HEK293T (cell line): Measurements from ENCODE around the gene MAP9.

Experiments
- CTCF ChIA-PET: fragments of 350-600 bp; formaldehyde crosslinking; extraction: SDS; loops from one replicate; lab custom pipeline; 2021; ENCODE audit warnings: antibody characterized with exemption, inconsistent platforms; lab: Yijun Ruan, JAX
- POLR2A ChIA-PET: fragments of 350-600 bp; formaldehyde crosslinking; extraction: SDS; loops from one replicate; lab custom pipeline; 2020; ENCODE audit warnings: antibody characterized with exemption, inconsistent platforms; lab: Yijun Ruan, JAX
- DNase-seq: peaks from one replicate; pipeline ENCODE4 v3.0.0; 2012; ENCODE audit warnings: mixed read lengths; ENCODE audit errors: extremely low spot score
- ARNT ChIP-seq: fragments of 450-650 bp; IDR thresholded peaks from 2 replicates; pipeline ENCODE4 v1.6.1; 2017; ENCODE audit warnings: mild to moderate bottlenecking
- BHLHE40 ChIP-seq: fragments of 450-650 bp; IDR thresholded peaks from 2 replicates; pipeline ENCODE4 v1.6.1; 2016; ENCODE audit warnings: mild to moderate bottlenecking, moderate library complexity, borderline replicate concordance
- CTBP1 ChIP-seq: fragments of 450-650 bp; IDR thresholded peaks from 2 replicates; pipeline ENCODE4 v1.6.1; 2016; ENCODE audit warnings: borderline replicate concordance
- ELF4 ChIP-seq: fragments of 450-650 bp; IDR thresholded peaks from 2 replicates; pipeline ENCODE4 v1.6.1; 2017; ENCODE audit warnings: antibody characterized with exemption
- FOXA1 ChIP-seq: fragments of 450-650 bp; IDR thresholded peaks from 2 replicates; pipeline ENCODE4 v1.6.1; 2016; ENCODE audit warnings: mild to moderate bottlenecking
- FOXK2 ChIP-seq: fragments of 450-650 bp; IDR thresholded peaks from 2 replicates; pipeline ENCODE4 v1.6.1; 2016; ENCODE audit warnings: mild to moderate bottlenecking
- FOXM1 ChIP-seq: fragments of 450-650 bp; IDR thresholded peaks from 2 replicates; pipeline ENCODE4 v1.6.1; 2017; ENCODE audit warnings: mild to moderate bottlenecking, borderline replicate concordance
- HDGF ChIP-seq: fragments of 450-650 bp; IDR thresholded peaks from 2 replicates; pipeline ENCODE4 v1.6.1; 2017; ENCODE audit warnings: antibody characterized with exemption, borderline replicate concordance
- L3MBTL2 ChIP-seq: fragments of 450-650 bp; conservative IDR thresholded peaks from 2 replicates; pipeline ENCODE4 v1.6.1; 2016; ENCODE audit warnings: mild to moderate bottlenecking
- LEF1 ChIP-seq: fragments of 450-650 bp; IDR thresholded peaks from 2 replicates; pipeline ENCODE4 v1.6.1; 2017; ENCODE audit warnings: mild to moderate bottlenecking, borderline replicate concordance
- NFRKB ChIP-seq: fragments of 450-650 bp; IDR thresholded peaks from 2 replicates; pipeline ENCODE4 v1.6.1; 2016; ENCODE audit warnings: mild to moderate bottlenecking, moderate library complexity
- PKNOX1 ChIP-seq: fragments of 450-650 bp; IDR thresholded peaks from 2 replicates; pipeline ENCODE4 v1.6.1; 2016
- SP1 ChIP-seq: fragments of 450-650 bp; IDR thresholded peaks from 2 replicates; pipeline ENCODE4 v1.6.1; 2017
- SUZ12 ChIP-seq: fragments of 450-650 bp; IDR thresholded peaks from 2 replicates; pipeline ENCODE4 v1.6.1; 2016; ENCODE audit warnings: mild to moderate bottlenecking
- TARDBP ChIP-seq: fragments of 450-650 bp; IDR thresholded peaks from 2 replicates; pipeline ENCODE4 v1.6.1; 2016
- ZNF384 ChIP-seq: fragments of 450-650 bp; IDR thresholded peaks from 2 replicates; pipeline ENCODE4 v1.6.1; 2016

The MAP9 gene

GRCh38 chr4:155408796-155409195 is 32.0 kb upstream of the MAP9 start:
- no peak for TF ChIP-seq ZNF384
- TF ChIP-seq FOXA1, result no peak
- no peak for TF ChIP-seq ARNT
- no peak for TF ChIP-seq TARDBP
- TF ChIP-seq SP1, result no peak
- no peak for TF ChIP-seq FOXM1
- TF ChIP-seq NFRKB, result no peak
- TF ChIP-seq ELF4, result no peak
- no peak for TF ChIP-seq HDGF
- DNase-seq, result no peak
- CTCF ChIA-PET, result interaction anchor here (0.6 kb wide), 1 partner anchor 545 kb away, joined by 4 read pairs; no protein-coding TSS in a partner anchor
- POLR2A ChIA-PET, result no interaction called here

- POLR2A ChIA-PET, result no interaction called here
- CTCF ChIA-PET, result no interaction called here
- DNase-seq, result no peak
- TF ChIP-seq PKNOX1, result no peak
These were observed 30.7 kb upstream of the MAP9 start for GRCh38 chr4:155407480-155407879.

- POLR2A ChIA-PET, result no interaction called here
- TF ChIP-seq L3MBTL2, result no peak
- TF ChIP-seq CTBP1, result no peak
- TF ChIP-seq ARNT, result no peak
- no peak for TF ChIP-seq PKNOX1
- no peak for TF ChIP-seq ELF4
- TF ChIP-seq LEF1, result no peak
- TF ChIP-seq NFRKB, result no peak
- no peak for TF ChIP-seq FOXM1
- no peak for TF ChIP-seq FOXA1
- TF ChIP-seq HDGF, result no peak
- TF ChIP-seq SUZ12, result no peak
- TF ChIP-seq SP1, result no peak
- TF ChIP-seq FOXK2, result no peak
- no peak for TF ChIP-seq TARDBP
- CTCF ChIA-PET, result no interaction called here
- no peak for DNase-seq
These were observed 28.3 kb upstream of the MAP9 start for GRCh38 chr4:155405059-155405458.

GRCh38 chr4:155403886-155404285 is 27.1 kb upstream of the MAP9 start:
- TF ChIP-seq ZNF384 (no peak), HDGF (no peak), FOXM1 (no peak), FOXA1 (no peak), ELF4 (no peak), BHLHE40 (no peak), SP1 (no peak), PKNOX1 (no peak), NFRKB (no peak)
- peak; percentile 23 for DNase-seq
- POLR2A ChIA-PET, result no interaction called here
- CTCF ChIA-PET, result interaction anchor here (0.6 to 1.4 kb wide), 5 partner anchors 12 to 1806 kb away, joined by 3 to 7 read pairs (median 3); partner anchors contain the start of gene CTSO

GRCh38 chr4:155402941-155403340 is 26.2 kb upstream of the MAP9 start:
- no peak for TF ChIP-seq SP1
- no peak for TF ChIP-seq FOXA1
- TF ChIP-seq PKNOX1, result no peak
- no peak for TF ChIP-seq BHLHE40
- TF ChIP-seq TARDBP, result no peak
- TF ChIP-seq ZNF384, result no peak
- TF ChIP-seq ARNT, result no peak
- no peak for TF ChIP-seq LEF1
- TF ChIP-seq NFRKB, result no peak
- CTCF ChIA-PET, result interaction anchor here (1.0 to 1.4 kb wide), 3 partner anchors 15 to 551 kb away, joined by 3 to 7 read pairs (median 3); partner anchors contain the start of gene CTSO
- no peak for DNase-seq
- POLR2A ChIA-PET, result interaction anchor here (0.9 kb wide), 1 partner anchor 550 kb away, joined by 3 read pairs; no protein-coding TSS in a partner anchor

- CTCF ChIA-PET, result interaction anchor here (0.5 to 1.6 kb wide), 4 partner anchors 92 to 675 kb away, joined by 3 to 4 read pairs (median 3); partner anchors contain the start of gene CTSO
- POLR2A ChIA-PET, result interaction anchor here (0.8 kb wide), 1 partner anchor 553 kb away, joined by 4 read pairs; the partner anchor contains the start of gene CTSO
- DNase-seq, result no peak
- TF ChIP-seq TARDBP (no peak), FOXM1 (no peak), ELF4 (no peak), BHLHE40 (no peak), PKNOX1 (no peak), ZNF384 (no peak), FOXK2 (no peak), FOXA1 (no peak), SUZ12 (no peak), CTBP1 (no peak), HDGF (no peak), ARNT (no peak), L3MBTL2 (no peak), LEF1 (no peak)
These were observed 24.1 kb upstream of the MAP9 start for GRCh38 chr4:155400893-155401292.
